ENCODE results near the gene COL5A1.

Gene COL5A1

DNA sequence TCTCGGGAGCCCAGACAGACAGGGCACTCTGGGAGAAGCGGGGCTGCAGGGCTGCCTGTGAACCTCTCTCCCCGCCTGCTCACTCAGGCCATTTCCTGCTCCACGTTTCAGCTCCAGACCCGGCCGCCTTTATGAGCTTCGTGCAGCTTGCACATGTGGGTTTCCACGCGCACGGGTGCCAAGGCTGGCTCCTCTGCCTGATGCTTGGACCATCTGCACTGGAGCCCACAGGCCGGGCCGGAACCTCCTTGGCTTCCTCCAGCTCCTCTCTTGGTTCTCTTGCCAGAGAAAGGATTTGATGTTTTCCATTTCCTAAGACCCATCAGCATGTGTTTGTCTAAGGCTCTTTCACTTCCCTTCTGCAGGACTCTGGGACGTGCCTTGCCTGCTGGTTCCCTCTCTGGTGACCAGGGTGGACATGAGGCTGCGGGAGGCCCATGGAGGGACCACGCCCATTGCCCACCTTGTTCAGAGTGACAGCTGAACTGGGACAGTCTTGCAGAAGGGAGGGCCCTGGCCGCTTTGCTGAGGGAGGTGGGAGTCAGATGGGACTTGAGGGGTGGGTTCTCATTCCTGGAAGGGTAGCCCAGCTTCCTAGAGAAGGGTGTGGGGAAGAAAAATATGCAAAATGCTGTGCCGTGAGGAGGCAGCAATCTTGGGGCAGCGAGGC lies 23.3 kb upstream of the COL5A1 start:
- in situ Hi-C loops (cut with MboI; ENCODE audit: low sequenced_read_pairs), result no loop called here
- H3K36me3 ChIP-seq (replicated peaks), result no peaks in the 10 kb centered on the region
- H3K9me3 ChIP-seq, result no peaks in the 10 kb centered on the region; the same call in 1 of the 2 replicates
- H3K4me1 ChIP-seq, result no peaks in the 10 kb centered on the region
- no peak for DNase-seq (ENCODE audit: low spot score in 2 of 2)
- no peak overlapping the region for H3K4me3 ChIP-seq
- H3K27me3 ChIP-seq (ENCODE audit: low read depth), result no peaks in the 10 kb centered on the region

DNA sequence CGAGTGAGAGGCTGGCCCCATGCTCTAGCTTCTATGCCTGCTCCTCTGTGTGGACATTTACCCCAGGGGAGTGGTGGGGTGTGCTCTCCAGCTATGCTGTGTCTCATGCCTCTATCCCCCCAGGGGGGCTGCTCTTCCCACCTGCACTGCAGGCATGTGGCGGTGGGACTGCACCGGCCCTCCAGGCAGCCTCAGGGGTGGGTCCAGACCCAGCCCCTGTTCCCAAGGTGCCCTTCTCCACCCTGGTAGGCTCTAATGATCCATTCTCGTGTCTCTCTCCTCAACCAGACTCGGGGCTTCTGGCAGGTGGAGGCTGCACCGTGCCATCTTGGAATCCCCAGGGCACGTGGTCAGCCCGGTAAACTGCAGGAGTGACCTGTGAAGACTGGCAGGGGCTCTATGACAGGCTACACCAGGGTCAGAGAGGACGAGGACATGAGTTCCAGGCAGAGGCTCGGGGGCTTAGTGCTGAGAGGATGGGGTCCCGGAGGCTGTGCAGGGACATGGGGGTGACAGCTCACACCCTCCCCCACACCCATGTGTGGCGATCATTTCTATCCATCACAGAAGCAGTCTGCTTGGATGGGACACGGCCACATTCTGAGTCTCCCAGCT lies 22.7 kb upstream of the COL5A1 start:
- in situ Hi-C loops (cut with MboI; ENCODE audit: low sequenced_read_pairs), result no loop called here
- H3K4me3 ChIP-seq, result no peak overlapping the region

DNA sequence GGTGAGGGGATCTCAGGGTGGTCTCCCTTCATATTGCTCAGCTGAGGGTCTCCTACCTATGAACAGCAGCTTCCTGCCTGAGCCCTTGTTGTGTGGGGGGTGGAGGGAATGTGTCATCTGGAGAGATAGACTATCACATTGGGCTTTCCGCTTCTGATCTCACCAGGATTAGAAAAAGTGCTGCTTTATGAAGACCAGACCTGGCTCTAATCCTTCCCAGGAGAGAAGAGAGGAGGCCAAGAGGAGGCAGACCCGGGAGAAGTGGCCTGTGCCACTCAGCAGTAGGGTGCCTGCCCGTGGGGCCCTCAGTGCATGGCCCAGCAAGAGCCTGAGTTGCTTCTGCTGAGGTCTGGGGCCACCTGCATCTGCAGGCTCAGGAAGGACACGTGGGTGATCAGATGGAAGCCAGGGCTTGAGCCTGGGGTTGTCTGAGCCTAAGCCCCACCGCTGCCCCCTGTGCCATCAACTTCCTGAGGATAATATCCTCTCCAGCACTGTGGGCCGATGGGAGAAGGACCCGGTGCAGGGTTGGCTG lies 22.1 kb upstream of the COL5A1 start:
- Histone ChIP-seq H3K4me1 (no peaks in the 10 kb centered on the region), H3K36me3 (replicated peaks) (no peaks in the 10 kb centered on the region), H3K9me3 (no peaks in the 10 kb centered on the region; the same call in 1 of the 2 replicates), H3K27me3 (ENCODE audit: low read depth) (no peaks in the 10 kb centered on the region), H3K4me3 (no peak overlapping the region)
- in situ Hi-C loops (cut with MboI; ENCODE audit: low sequenced_read_pairs), result no loop called here
- DNase-seq (ENCODE audit: low spot score in 2 of 2), result no peak

More for the DNA sequence above, 22.7 kb upstream of the COL5A1 start:
- no peaks in the 10 kb centered on the region for H3K27me3 ChIP-seq (ENCODE audit: low read depth)
- no peak for DNase-seq (ENCODE audit: low spot score in 2 of 2)
- H3K4me1 ChIP-seq, result no peaks in the 10 kb centered on the region
- no peaks in the 10 kb centered on the region for H3K36me3 ChIP-seq (replicated peaks)
- no peaks in the 10 kb centered on the region; the same call in 1 of the 2 replicates for H3K9me3 ChIP-seq

DNA sequence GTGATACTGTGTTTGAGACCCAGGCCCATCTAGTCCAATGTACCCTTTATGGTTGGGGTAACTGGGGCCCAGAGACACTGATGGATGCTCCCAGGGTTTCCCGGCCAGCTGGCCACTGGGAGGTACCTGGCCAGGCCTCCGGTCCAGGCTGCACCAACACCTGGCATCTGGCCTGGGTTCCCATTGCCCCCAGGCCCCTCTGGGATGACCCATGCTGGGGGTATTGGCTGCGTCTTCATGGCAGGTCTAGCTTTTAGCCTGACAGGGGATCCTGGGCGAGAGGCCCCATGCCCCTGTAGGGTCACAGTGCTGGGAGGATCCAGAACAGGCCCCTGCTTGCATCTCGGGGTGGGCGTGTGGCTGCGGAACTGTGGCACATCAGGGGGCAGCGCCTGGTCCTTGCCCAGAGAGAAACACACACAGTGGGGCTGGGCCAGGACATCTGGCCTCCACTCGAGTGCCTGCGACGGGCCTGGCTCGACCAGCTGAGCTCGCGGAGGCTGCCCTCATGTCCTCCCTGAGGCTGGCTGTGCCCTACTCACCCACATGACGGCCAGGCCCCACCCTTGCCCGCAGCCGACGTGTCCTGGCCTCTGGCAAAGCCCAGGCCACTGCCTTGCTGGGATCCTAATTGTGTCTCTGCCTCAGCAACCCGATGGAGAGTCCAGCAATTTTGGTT lies 21.5 kb upstream of the COL5A1 start:
- no peaks in the 10 kb centered on the region for H3K27me3 ChIP-seq (ENCODE audit: low read depth)
- no peak overlapping the region for H3K4me3 ChIP-seq
- H3K4me1 ChIP-seq, result no peaks in the 10 kb centered on the region
- H3K36me3 ChIP-seq (replicated peaks), result no peaks in the 10 kb centered on the region
- in situ Hi-C loops (cut with MboI; ENCODE audit: low sequenced_read_pairs), result no loop called here
- no peaks in the 10 kb centered on the region; the same call in 1 of the 2 replicates for H3K9me3 ChIP-seq
- DNase-seq (ENCODE audit: low spot score in 2 of 2), result no peak

DNA sequence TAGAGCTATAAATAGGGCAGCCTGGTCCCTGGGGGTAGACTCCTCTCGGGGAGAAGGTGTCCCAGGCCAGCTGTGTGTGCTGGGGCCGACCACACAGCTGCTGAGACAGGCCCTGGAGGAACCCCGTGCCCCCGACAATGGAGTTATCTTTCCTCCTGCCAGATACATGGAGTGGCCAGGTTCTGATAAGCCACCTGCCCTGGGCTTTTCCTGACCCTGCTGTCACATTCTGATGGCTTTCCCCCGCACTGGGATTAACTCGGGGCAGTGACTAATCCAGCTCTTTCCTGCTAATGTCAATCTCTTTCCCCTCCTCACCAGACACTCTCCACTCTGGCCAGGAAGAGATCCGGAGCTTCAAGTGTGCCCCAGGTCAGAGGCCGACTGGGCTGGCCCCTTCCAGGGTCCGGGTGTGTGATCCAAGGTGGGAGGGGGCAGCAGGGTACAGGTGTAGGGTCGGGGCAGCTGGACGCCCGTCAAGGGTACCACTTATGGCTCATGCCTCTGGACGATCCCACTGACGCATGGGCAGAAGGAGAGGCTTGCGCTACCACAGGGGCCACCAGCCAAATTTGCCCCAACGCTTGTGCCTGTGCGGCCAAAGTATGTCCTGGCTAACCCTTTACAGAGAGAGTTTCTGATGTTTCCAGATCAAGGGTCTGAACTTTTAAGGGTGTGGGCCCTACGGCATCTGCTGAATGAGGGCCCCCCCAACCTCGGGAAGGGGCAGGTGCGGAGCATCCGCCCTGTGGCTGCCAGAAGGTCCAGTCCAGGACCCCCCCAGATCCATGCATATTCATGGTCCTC lies 20.6 kb upstream of the COL5A1 start:
- Histone ChIP-seq H3K9me3 (no peaks in the 10 kb centered on the region; the same call in 1 of the 2 replicates), H3K4me3 (no peak overlapping the region), H3K36me3 (replicated peaks) (no peaks in the 10 kb centered on the region), H3K27me3 (ENCODE audit: low read depth) (no peaks in the 10 kb centered on the region), H3K4me1 (no peaks in the 10 kb centered on the region)
- in situ Hi-C loops (cut with MboI; ENCODE audit: low sequenced_read_pairs), result no loop called here
- DNase-seq (ENCODE audit: low spot score in 2 of 2), result no peak

DNA sequence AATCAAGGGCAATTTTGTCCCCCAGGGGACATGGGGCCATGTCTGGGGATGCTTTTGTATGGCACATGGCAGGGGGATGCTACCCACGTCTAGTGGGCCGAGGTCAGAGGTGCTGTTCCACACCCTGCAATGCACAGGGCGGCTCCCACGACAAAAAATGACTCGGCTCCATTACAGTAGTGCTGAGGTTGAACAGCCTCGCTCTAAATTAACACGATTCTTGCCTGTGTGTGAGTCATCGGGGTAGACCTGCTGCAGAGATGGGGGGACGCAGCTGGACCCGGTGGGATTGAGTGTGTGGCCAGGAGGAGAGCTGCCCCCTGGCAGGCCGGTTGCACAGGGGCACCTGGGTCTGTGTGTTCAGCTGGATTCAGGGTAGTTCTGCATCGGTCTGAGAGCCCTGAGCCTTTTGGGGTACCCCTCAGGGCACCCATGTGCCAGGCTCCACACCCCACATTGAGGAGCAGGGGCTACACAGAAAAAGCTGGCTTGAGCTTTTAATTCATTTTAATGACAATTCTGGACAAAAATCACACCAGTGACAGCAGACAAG lies 20.0 kb upstream of the COL5A1 start:
- in situ Hi-C loops (cut with MboI; ENCODE audit: low sequenced_read_pairs), result no loop called here
- DNase-seq (ENCODE audit: low spot score in 2 of 2), result no peak
- Histone ChIP-seq H3K9me3 (no peaks in the 10 kb centered on the region; the same call in 1 of the 2 replicates), H3K4me3 (no peak overlapping the region), H3K4me1 (no peaks in the 10 kb centered on the region), H3K36me3 (replicated peaks) (no peaks in the 10 kb centered on the region), H3K27me3 (ENCODE audit: low read depth) (no peaks in the 10 kb centered on the region)

DNA sequence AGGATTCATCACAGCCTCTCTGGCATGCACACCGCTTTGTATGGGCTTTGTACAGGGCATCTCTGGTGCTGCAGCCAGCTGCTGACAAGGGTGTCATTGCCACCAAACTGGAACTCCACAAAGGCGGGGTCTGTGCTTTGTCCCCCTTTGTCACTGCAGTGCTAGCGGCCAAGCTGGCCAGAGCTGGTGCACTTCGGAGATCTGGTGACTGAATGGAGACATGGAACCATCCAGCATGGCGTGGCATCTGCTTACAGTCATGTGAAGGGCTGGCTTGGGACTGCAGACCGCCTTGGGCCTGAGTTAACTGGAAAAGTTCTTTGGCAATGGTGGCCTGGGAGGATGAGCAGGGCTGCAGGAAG lies 18.7 kb upstream of the COL5A1 start:
- Histone ChIP-seq H3K9me3 (no peaks in the 10 kb centered on the region), H3K36me3 (replicated peaks) (no peaks in the 10 kb centered on the region), H3K27me3 (ENCODE audit: low read depth) (no peaks in the 10 kb centered on the region), H3K4me1 (no peaks in the 10 kb centered on the region), H3K4me3 (no peak overlapping the region)
- no peak for DNase-seq (ENCODE audit: low spot score in 2 of 2)
- in situ Hi-C loops (cut with MboI; ENCODE audit: low sequenced_read_pairs), result no loop called here

DNA sequence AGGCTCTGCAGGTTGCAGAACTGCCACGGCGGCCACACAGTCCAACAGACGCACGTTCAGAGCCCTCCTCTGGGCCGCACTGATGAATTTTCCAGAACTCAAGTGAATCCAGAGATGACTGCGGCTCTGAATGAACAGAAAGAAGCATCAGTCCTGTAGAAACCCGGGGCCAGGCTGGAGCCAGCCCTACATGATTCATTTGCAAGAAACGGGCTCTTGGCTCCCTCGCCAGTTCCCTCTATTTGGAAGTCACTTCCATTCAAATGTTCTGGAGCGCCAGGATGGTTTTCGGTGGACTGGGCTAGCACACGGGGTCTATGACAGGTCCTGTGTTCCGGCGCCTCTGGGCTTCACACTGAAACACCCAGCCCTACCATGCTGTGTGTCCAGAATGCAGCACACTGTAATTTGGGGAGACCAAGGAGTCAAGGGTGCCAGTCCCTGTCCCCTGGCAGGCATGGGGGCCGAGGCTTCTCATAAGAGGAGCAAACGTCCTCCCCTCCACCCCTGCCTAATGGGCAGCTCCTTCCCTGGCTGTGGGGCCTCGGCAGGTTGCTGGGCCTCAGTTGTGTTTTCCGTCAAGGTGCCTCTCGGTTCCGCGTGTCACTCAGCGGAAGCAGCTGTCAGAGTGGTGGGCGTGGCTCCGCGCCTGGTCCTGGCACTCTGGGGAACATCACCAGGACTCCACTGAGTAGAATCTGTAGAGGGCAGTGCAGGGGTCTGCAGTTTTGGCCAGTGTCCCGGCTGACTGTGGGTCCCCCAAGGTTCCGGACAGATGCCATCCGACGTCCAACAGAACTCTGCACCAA lies 18.1 kb upstream of the COL5A1 start:
- in situ Hi-C loops (cut with MboI; ENCODE audit: low sequenced_read_pairs), result no loop called here
- Histone ChIP-seq H3K36me3 (replicated peaks) (no peaks in the 10 kb centered on the region), H3K27me3 (ENCODE audit: low read depth) (no peaks in the 10 kb centered on the region), H3K9me3 (no peaks in the 10 kb centered on the region), H3K4me1 (no peaks in the 10 kb centered on the region), H3K4me3 (no peak overlapping the region)
- DNase-seq (ENCODE audit: low spot score in 2 of 2), result no peak

DNA sequence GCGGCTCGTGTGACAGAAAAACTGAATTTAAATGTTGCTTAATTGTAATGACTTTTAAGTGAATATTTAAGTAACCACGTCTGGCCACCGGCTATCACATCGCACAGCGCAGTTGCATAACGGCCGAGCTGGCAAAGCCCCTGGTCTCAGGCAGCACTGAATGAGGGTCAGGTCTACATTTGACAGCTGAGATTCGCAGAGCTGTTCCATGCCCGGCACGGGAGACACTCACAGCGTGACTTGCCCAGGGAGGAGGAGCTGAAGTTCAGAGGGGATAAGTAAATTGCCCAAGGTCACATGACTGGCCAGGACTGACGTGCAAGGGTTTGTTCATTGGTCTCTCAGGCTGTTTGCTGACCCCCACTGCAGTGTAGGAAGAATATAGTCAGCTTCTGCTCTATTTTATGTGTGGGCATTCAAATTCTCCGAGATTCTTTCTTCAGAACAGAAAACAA lies 17.4 kb upstream of the COL5A1 start:
- in situ Hi-C loops (cut with MboI; ENCODE audit: low sequenced_read_pairs), result no loop called here
- H3K27me3 ChIP-seq (ENCODE audit: low read depth), result no peaks in the 10 kb centered on the region
- no peaks in the 10 kb centered on the region for H3K9me3 ChIP-seq
- no peaks in the 10 kb centered on the region for H3K4me1 ChIP-seq
- no peak overlapping the region for H3K4me3 ChIP-seq
- no peak for DNase-seq (ENCODE audit: low spot score in 2 of 2)
- H3K36me3 ChIP-seq (replicated peaks), result no peaks in the 10 kb centered on the region

DNA sequence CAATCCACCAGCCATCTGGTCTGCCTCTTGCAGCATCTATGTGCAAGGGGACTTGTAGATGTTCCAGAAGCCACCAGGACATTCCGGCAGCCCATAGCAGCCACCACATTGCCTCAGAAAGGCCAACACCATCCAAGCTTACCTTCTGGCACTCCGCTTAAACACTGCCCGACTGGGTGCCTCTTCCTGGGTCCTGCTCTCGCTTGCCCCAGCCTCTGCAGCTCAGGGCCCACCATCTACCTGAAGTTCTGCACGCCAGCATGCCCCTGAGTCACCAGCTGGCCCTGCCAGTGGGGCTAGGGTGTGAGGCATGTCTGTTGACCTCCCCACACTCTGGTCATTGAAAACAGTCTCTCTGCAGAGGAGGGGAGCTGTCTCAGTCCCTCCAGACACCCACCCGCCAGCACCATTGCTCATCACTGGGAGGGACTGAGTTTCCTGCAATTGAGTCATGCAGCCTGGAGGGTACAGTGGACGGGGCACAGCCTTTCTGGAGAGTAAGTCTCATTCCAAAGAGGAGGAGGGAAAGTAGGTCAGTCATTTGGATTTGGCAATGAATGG lies 16.9 kb upstream of the COL5A1 start:
- no peaks in the 10 kb centered on the region for H3K27me3 ChIP-seq (ENCODE audit: low read depth)
- in situ Hi-C loops (cut with MboI; ENCODE audit: low sequenced_read_pairs), result no loop called here

DNA sequence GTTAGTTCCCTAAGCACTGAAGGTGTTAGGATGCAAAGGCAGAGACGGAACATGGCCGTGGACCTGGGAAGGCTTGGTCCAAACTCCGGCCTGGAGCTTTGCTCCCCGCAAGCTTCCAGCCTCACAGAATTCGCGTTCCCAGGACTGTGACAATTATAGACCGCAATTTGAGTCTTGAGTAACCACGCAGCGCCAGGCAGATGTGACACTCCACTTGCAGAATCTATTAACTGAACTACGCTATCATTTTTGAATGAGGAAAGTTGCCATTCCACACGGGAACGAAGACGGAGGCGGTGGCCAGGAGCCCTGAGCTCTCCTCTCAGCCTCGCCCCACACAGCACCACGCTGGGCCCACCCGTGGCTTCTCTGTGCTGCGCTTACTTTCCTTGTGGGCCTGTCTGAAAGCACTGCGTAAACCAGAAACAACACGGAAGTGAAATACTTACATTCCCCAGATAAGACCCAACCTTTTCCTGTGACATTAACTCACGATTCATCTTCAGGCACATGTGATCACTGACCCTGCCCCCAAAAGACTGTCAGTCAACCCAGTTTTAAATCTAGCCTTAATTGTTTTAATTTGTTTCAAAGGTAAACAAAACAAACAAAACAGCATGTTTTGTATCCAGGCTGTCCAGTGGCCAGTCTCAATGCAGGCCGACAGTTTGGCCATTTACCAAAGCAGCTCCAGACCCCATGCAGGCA lies 16.1 kb upstream of the COL5A1 start:
- no peaks in the 10 kb centered on the region for H3K4me1 ChIP-seq
- no peaks in the 10 kb centered on the region for H3K36me3 ChIP-seq (replicated peaks)
- no peak for DNase-seq (ENCODE audit: low spot score in 2 of 2)
- in situ Hi-C loops (cut with MboI; ENCODE audit: low sequenced_read_pairs), result no loop called here
- no peak overlapping the region for H3K4me3 ChIP-seq
- H3K9me3 ChIP-seq, result no peaks in the 10 kb centered on the region
- H3K27me3 ChIP-seq (ENCODE audit: low read depth), result no peaks in the 10 kb centered on the region

More for the DNA sequence above, 16.9 kb upstream of the COL5A1 start:
- H3K4me3 ChIP-seq, result no peak overlapping the region
- H3K9me3 ChIP-seq, result no peaks in the 10 kb centered on the region
- H3K4me1 ChIP-seq, result no peaks in the 10 kb centered on the region
- DNase-seq (ENCODE audit: low spot score in 2 of 2), result no peak
- no peaks in the 10 kb centered on the region for H3K36me3 ChIP-seq (replicated peaks)

DNA sequence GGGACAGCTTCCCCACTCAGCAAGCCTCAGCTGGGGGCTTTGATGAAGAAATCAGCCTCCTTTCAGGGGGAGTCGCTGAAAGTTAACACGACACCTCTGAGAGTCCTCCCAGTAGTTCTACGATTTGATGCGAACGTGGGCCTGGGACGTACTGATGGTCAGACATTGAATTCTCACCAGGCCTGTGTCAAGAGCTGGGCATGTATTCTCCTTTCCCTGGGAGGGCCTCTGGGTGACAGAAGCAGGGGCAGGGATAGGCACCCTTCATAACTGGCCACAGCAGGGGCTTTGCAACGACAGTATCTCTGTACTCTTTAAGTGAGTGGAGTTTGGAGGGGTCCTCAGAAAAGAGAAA lies 15.6 kb upstream of the COL5A1 start:
- in situ Hi-C loops (cut with MboI; ENCODE audit: low sequenced_read_pairs), result no loop called here
- no peaks in the 10 kb centered on the region for H3K27me3 ChIP-seq (ENCODE audit: low read depth)
- no peaks in the 10 kb centered on the region for H3K36me3 ChIP-seq (replicated peaks)
- no peak overlapping the region for H3K4me3 ChIP-seq
- DNase-seq (ENCODE audit: low spot score in 2 of 2), result no peak
- no peaks in the 10 kb centered on the region for H3K9me3 ChIP-seq
- H3K4me1 ChIP-seq, result no peaks in the 10 kb centered on the region

All from HAP-1 (cell line).